Islet precursor cell (in vitro differentiated cells): ENCODE results near the gene TRDN.
"Not testable (repeated sequence)": the region's sequence is repeated elsewhere in the genome, so short reads cannot be mapped to it uniquely, and the experiment has no call there.

Source experiments
- DNase-seq: peaks from one replicate; pipeline ENCODE4 v3.0.0-alpha.2; 2018

TRDN gene

GRCh38 chr6:123383718-123384117 lies 253.0 kb downstream of the TRDN start:
- DNase-seq, result no peak

GRCh38 chr6:123380257-123380656 lies 256.5 kb downstream of the TRDN start:
- peak; percentile 57 for DNase-seq

DNA sequence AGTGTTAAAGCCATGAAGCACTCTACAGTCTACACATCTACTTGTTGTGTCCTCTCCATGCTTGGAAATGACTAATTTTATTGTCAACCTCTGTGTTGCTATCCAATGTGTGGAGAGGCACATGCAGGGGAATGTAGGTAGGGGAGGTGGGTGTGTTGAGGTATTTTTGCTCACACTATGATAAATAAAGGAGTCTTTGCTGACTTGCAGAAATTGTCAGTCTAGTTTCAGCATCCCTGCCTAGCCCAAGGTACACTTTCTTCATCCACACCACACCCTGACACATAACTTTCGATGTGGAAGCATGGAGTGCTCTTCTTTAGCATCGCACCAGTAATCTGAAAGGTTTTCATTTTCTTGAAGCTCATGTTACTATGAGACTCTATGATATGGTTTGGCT lies 264.0 kb downstream of the TRDN start:
- DNase-seq, result no peak

- DNase-seq, result no peak
These were observed 272.8 kb downstream of the TRDN start for GRCh38 chr6:123363912-123364311.

DNA sequence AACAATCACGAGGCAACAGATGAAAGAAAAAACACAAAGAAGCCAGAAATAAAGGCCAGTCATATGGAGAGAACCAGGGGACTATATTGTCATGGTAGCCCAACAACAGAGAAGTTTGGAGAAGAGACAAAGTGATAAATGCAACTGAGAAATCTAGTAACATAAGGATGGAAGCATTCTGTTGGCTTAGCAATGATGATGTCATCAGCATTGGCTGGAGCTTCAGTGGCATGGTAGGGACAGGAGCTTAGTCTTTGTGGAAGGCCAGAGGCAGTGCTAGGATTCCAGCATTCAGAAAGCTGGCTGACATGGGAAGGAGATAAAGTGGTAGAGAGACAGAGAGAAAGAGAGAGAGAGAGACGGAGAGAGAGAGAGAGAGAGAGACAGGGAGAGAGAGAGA lies 276.4 kb downstream of the TRDN start:
- no peak for DNase-seq

DNA sequence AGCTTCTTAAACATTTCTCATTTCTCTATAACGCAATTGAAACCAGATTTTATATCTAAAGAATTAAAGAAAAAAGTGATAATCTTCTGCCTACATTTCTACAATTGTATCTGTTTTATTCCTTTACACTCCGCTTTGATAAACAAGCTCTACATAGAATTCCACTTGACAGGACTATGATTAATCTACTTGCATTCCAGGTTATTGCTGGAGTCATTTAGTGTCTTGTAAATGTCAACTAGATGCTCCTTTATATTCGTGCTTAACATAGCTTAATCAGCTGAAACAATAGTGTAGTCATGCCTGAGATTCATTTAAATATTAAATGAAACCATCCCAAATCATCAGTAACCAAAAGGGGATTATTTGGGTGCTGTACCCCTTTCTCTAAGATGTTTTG lies 284.0 kb downstream of the TRDN start:
- no peak for DNase-seq

GRCh38 chr6:123352279-123352678 lies 284.5 kb downstream of the TRDN start:
- no peak for DNase-seq

GRCh38 chr6:123343836-123344235 lies 292.9 kb downstream of the TRDN start:
- no peak for DNase-seq

DNA sequence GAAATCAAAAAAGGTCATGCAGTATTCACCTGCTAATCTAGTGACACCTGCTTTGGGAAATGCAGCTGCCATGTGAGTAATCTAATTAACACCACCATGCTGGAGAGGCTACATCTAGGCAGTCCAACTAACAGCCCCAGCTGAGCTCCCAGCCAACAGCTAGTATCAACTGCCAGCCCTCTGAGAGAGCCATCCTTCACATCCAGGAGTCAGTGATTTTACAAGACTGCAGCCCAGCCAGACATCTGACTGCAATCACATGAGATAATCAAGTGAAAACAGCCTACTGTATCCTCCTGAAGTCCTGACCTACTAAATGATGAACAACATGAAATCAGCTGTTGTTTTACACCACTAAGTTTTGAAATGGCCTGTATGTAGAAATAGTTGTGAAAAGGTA lies 298.4 kb downstream of the TRDN start:
- DNase-seq, result no peak

DNA sequence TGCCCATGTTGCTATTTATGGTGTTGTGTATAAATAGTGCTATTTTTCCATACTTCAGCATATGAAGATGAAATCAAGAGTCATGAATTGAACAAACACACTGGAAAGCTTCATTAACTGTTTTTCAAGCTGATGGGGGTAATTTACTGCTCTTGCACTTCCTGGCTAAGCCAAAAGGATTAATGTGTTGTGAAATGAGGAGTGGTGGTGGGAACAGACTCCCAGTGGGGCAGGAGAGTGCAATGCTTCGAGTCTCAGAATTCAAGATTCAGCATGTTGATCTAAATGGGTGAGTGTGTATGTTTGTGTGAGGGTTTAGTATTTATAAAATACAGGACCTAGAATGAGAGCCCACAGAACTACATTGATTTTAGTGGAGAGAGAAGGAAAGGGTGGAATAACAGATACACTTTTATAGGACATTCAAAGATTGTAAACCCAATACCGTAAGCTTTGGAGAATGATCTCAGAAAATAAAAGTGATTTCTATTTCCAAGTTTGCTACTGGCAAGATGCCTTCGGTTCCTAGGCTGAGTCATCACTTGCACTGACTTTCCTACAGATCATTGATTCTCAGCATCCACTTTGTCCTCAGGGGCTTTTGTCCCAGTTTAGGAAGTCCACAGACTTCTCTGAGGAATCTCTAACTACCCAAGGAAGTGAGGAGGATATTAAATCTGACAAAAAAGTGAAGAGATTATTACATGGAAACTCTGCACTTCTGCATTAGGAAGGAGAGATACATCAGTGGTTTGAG lies 303.6 kb downstream of the TRDN start:
- no peak for DNase-seq

DNA sequence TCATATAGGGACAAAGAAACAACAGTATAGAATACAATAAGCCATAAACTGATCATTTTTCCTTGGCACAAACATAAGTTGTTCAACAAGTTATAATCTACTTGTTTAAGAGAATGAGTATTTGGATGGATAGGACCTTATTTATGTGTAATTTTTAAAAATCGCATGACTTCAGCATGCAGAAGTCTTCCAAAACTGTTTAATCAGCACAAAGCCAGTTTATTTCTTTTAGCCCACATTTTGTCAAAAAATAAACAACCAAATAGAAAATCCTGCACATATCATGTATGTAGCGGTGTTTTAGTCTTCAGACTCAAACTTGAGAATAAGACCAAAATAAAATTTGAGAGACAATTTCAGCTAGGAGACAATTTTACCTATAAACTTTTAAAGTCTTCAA lies 304.7 kb downstream of the TRDN start:
- no peak for DNase-seq

DNA sequence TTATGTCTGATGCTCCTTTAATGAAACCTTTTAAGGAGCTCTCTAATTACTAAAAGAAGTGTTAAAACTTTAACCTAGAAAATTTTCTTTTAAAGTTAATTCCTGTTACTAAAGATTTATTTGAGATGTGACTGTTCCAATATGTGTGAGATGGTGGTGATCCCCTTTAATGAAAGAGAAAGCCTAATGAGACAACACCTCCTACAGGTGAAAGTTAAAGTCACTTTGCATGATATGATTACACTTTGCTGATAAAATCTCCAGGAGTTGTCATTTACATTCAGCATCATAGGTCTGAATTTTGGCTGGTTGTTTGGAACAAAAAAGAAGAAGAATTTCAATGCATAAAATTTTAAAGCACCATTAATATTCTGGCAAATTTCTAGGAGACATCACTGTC lies 307.4 kb downstream of the TRDN start:
- no peak for DNase-seq

GRCh38 chr6:123323452-123324329 lies 313.1 kb downstream of the TRDN start:
- DNase-seq, result no peak

DNA sequence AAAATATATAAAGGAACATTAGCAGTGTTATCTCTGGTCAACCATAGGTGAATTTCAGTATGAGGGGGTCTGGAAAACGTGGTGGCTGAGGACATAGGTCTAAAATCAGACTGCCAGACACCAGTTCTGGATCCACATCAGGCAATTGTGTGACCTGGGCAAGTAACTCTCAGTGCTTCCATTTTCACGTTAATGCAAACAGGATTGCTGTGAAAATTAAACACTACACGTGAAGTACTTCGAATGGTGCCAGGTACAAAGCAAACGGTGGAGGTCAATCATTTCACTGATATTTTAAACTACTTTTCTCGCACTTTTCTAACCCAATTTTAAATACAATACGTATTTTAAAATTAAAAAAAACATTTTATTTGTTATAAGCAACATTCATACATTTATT lies 315.7 kb downstream of the TRDN start:
- DNase-seq, result no peak

GRCh38 chr6:123316733-123317323 lies 319.9 kb downstream of the TRDN start:
- no peak for DNase-seq

DNA sequence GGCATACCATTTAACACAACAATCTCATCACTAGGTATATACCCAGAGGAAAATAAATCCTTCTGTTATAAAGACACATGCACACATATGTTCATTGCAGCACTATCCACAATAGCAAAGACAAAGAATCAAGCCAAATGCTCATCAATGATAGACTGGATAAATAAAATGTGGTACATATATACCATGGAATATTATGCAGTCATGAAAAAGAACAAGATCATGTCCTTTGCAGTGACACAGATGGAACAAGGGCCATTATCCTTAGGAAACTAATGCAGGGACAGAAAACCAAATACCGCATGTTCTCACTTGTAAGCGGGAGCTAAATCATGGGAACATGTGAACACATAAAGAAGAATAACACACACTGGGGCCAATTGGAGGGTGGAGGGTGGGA lies 322.3 kb downstream of the TRDN start:
- DNase-seq, result not testable (repeated sequence)

DNA sequence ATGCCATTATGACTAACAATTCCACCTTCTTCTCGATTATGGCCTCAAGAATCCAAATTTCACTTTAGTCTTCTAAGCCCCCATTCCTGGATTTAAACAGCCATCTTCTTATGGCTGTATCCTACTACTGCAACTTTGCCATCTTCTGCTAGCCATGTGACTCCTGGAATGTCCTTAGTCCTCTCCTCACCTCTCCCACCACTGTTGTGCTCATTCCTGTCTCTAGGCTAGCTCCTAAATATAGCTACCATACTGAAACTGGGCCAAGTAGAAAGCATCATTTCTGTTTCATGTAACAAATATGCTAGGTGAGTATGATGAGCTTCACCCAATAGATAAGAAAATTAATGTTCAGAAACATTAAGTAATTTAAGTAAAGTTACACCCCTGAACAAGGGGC lies 327.6 kb downstream of the TRDN start:
- no peak for DNase-seq

DNA sequence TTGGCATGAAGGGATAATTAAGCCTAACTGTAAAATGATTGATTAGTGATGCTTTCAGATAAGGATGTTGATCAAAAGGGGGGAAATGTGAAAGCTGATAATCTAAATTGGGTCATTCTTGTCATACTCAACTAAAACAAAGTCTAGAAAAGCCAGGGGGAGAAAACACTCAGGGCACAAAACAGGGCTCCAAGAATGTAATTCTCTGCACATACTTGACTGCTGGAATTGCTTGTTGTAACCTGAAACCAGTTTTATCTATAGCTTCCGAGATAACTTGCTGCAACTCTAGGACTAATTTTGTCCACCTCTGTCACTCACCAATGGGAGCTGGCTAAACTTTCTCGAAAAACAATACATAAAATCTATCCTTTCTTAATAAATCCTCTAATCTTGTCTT lies 330.4 kb downstream of the TRDN start:
- no peak for DNase-seq

DNA sequence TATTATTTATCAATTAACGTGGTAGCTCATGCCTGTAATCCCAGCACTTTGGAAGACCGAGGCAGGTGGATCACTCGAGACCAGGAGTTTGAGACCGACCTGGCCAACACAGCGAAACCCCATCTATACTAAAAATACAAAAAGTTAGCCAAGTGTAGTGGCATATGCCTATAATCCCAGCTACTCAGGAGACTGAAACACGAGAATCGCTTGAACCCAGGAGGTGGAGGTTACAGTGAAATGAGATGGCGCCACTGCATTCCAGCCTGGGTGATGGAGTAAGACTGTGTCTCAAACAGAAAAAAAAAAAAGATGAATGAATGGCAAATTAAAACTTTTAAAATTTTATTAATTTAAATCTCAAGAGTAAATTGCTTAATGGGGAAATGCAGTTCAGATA lies 341.1 kb downstream of the TRDN start:
- DNase-seq, result no peak

GRCh38 chr6:123295181-123295580 lies 341.6 kb downstream of the TRDN start:
- no peak for DNase-seq

DNA sequence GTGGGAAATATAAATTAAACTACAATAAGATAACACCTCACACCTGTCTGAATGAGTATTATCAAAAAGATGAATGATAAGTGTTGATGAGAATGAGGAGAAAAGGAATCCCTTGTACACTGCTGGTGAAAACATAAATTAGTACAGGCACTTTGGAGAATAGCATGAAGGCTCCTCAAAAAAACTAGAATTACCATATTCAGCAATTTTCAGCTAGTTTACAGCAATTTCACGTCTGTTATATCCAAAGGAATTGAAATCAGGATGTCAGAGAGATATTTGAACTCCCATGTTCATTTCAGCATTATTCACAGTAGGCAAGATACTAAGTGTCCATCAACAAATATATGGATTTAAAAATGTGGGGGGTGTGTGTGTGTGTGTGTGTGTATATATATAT lies 348.1 kb downstream of the TRDN start:
- no peak for DNase-seq

- no peak for DNase-seq
These were observed 360.2 kb downstream of the TRDN start for GRCh38 chr6:123276546-123276980.

- no peak for DNase-seq
These were observed 372.8 kb downstream of the TRDN start for GRCh38 chr6:123263981-123264380.

GRCh38 chr6:123240626-123241025 lies 396.1 kb downstream of the TRDN start:
- DNase-seq, result no peak
